SK-N-MC (cell line): ENCODE measurements around the gene SLC35F2.

ENCODE experiments used
- DNase-seq: peaks from one replicate; pipeline ENCODE4 v3.0.0-alpha.2; 2011; ENCODE audit warnings: low read depth, low spot score
- H3K27ac ChIP-seq: fragments of 200-600 bp; sonication (generic); 2 replicates; pipeline ENCODE4 v1.5.1; 2016; ENCODE audit warnings: mixed run types
- H3K36me3 ChIP-seq: fragments of 200-600 bp; sonication (generic); 2 replicates; pipeline ENCODE4 v1.6.1; 2017; ENCODE audit warnings: antibody characterized with exemption, low read length, mixed read lengths; ENCODE audit not compliant: insufficient read depth
- H3K4me3 ChIP-seq: fragments of 200-600 bp; sonication (generic); 2 replicates; pipeline ENCODE4 v1.5.1; 2016
- H3K9ac ChIP-seq: fragments of 200-600 bp; sonication (generic); 2 replicates; pipeline ENCODE4 v1.8.0; 2017; ENCODE audit warnings: mixed run types, mixed read lengths; ENCODE audit not compliant: insufficient read length
- H3K9me3 ChIP-seq: fragments of 200-600 bp; sonication (generic); 2 replicates; pipeline ENCODE4 v1.6.1; 2017; ENCODE audit warnings: low read depth, mild to moderate bottlenecking, antibody characterized with exemption, low read length, moderate library complexity, mixed read lengths
- EZH2 ChIP-seq: fragments of 200-600 bp; sonication (generic); IDR thresholded peaks from one replicate; pipeline ENCODE4 v1.6.1; 2017; ENCODE audit warnings: antibody characterized with exemption
- FOXP2 ChIP-seq: optimal IDR thresholded peaks from 2 replicates; pipeline ENCODE3; 2011; ENCODE audit warnings: mild to moderate bottlenecking, moderate library complexity; ENCODE audit not compliant: insufficient read depth; ENCODE audit errors: extremely low read length, control extremely low read depth
- POLR2AphosphoS5 ChIP-seq: IDR thresholded peaks from 2 replicates; pipeline ENCODE4 v1.6.1; 2012; ENCODE audit warnings: mild to moderate bottlenecking, low read depth, low read length, borderline replicate concordance

Gene SLC35F2

DNA sequence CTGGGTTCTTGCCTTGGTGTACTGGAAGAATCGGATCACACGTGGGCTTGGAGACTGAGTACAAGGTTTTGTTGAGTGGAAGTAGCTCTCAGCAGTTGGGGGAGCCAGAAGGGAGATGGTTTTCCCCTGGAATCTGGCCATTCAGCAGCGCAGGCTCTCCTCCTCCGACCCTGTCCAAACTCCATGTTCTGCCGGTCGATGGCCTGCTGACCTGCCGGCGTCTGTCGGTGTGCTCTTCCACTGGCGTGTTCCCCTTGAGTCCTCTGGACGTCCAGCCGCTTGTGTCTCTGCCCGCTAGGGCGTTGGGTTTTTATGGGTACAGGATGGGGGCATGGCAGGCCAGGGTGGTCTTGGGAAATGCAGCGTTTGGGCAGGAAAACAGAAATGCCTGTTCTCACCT is 108.3 kb downstream of the SLC35F2 start:
- Histone ChIP-seq H3K36me3 (no peaks in the 10 kb centered on the region), H3K9me3 (no peaks in the 10 kb centered on the region), H3K4me3 (no peak overlapping the region), H3K9ac (no peak overlapping the region), H3K27ac (no peak overlapping the region)
- no peak for TF ChIP-seq FOXP2
- TF ChIP-seq EZH2, result no peak
- no peak for TF ChIP-seq POLR2AphosphoS5
- no peak for DNase-seq

GRCh38 chr11:107747622-107748021 is 111.0 kb downstream of the SLC35F2 start:
- TF ChIP-seq EZH2, result no peak
- TF ChIP-seq POLR2AphosphoS5, result no peak
- TF ChIP-seq FOXP2, result no peak
- Histone ChIP-seq H3K36me3 (no peaks in the 10 kb centered on the region), H3K27ac (no peak overlapping the region), H3K9ac (no peak overlapping the region), H3K9me3 (no peaks in the 10 kb centered on the region), H3K4me3 (no peak overlapping the region)
- no peak for DNase-seq

GRCh38 chr11:107744736-107745135 is 113.9 kb downstream of the SLC35F2 start:
- no peak overlapping the region for H3K9ac ChIP-seq
- DNase-seq, result no peak
- TF ChIP-seq POLR2AphosphoS5, result no peak
- no peak for TF ChIP-seq FOXP2
- TF ChIP-seq EZH2, result no peak

DNA sequence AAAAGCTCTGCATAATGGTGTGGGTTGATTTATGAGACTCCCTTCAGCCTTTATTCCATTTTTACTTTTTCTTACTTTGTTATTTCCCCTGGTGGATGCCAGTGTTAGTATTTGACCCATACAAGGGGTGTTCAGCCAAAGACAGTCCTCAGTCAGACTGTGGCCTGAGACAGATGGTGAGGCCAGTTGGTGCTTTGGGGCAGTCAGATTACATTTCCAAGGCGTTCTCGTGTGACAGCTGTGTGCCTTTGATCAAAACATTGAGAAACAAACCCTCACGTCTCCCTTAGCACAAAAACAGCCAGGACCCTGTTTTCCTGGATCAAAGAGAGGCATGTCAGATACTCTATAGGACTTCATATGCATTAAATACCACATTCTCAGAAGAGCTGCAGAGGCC is 115.4 kb downstream of the SLC35F2 start:
- Histone ChIP-seq H3K27ac (no peak overlapping the region), H3K4me3 (no peak overlapping the region), H3K36me3 (no peaks in the 10 kb centered on the region), H3K9me3 (no peaks in the 10 kb centered on the region), H3K9ac (no peak overlapping the region)
- no peak for DNase-seq
- TF ChIP-seq EZH2 (no peak), POLR2AphosphoS5 (no peak), FOXP2 (no peak)

More at GRCh38 chr11:107744736-107745135, 113.9 kb downstream of the SLC35F2 start:
- Histone ChIP-seq H3K36me3 (no peaks in the 10 kb centered on the region), H3K4me3 (no peak overlapping the region), H3K9me3 (no peaks in the 10 kb centered on the region), H3K27ac (no peak overlapping the region)

- DNase-seq, result no peak
- H3K9ac ChIP-seq, result no peak overlapping the region
- TF ChIP-seq EZH2 (no peak), POLR2AphosphoS5 (no peak), FOXP2 (no peak)
- no peak overlapping the region for H3K4me3 ChIP-seq
- no peak overlapping the region for H3K27ac ChIP-seq
- H3K9me3 ChIP-seq, result no peaks in the 10 kb centered on the region
- no peaks in the 10 kb centered on the region for H3K36me3 ChIP-seq
Measured at GRCh38 chr11:107741044-107741823, 117.4 kb downstream of the SLC35F2 start.
